Measurements from ENCODE around the gene SPP1.

Gene SPP1

DNA sequence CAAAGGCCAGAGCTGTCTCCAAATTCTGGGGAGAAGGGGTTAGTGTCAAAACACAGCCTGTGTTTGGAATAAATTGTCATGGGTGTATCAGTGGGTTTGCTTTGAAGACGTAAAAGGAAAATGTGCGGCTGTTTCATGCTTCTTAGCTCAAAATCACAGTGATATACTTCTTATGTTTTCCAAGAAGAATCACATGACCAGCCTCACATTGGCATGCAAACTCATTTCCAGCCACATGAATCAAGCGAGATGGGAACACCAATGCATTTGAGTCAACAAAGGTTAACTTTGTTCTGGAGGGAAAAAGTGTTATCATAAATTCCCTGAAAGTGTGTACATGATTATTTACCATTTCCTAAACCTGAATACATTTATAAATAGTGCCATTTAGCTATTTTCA, 19.0 kb upstream of the SPP1 start:
- DNase-seq, result no peak

DNA sequence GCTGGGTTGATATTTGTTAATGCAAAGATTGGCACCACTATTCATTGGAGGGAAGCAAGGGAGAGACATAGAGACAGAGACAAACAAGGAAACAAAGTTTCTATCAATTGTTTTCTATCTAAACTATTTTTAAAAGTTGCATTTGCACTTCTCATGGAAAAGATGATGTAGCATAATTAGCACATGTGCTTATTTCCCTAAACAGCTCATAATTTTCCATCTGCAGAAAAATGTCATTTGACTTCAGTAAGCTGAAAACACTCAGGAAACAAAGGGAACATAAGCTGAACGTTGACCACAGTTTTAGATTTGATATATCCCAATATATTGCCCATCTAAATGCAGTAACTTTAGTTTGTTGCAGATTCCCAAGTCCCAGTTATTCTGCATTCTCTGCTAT, 18.5 kb upstream of the SPP1 start:
- DNase-seq, result no peak

DNA sequence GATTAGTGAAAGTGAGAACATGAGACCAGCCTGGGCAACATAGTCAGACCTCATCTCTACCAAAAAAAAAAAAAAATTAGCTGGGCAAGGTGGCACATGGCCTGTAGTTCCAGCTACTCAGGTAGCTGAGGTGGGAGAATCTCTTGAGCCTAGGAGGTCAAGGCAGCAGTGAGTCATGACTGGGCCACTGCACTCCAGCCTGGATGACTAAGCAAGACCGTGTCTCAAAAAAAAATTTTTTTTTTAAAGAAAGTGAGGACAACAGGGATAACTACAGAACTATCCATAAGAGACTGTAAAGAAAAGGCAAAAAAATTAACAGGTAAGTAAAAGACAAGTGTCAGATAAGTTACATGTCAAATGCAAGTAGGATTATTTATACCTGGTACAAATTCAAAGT, 13.5 kb upstream of the SPP1 start:
- no peak for DNase-seq

DNA sequence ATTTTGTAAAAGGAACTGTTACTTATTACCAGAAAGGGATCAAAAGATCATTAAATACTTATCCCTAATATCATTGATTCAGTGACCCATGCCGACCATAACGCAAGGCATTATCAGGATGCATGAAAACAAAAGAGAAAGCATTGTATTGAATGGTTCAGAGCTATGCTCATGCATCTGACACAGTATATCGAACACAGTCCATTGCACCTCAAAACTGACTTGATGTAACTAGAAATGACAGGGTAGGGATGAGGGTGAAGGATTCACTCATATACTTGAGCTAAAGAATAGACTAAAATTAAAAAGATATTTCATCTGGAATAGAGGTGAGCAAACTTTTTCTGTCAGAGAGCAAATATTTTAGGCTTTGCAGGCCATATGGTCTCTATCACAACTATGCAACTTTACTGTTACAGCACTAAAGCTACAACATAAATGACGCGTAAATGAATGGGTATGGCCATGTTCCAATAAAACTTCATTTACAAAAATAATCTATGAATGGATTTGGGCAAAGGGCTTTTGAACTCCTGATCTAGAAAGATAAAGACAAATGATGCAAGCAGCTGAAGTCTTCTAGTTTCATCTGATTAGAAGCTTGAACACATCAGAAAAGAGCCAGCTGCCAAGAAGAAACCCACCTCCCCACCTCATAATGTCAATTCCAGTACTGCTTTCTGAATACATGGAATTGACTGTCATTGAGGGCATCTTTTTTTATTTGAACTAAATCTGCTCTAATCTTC, 12.9 kb upstream of the SPP1 start:
- no peak for DNase-seq

- DNase-seq, result no peak
These were observed 10.0 kb upstream of the SPP1 start for GRCh38 chr4:87965501-87965975.

DNA sequence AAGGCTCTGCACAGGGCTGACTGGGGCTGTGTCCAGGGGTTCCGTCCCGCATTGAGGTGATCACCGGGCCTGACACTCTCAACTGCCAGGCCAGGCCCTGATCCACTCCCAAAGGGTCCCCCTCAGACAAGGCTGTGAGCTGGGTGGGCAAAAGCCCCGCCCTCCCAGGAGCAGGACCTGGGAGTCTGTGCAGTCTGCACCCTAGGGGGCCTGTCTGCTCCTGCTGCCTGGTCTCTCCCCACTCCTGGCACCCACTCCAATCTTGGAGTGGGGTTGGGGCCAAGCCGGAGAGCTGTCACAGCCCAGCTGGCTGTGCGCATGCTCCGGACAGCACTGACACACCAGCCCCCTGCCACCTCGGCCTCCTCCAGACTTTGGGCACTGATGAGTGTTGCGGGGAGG, 9.4 kb upstream of the SPP1 start:
- no peak for DNase-seq

GRCh38 chr4:87967193-87967592, 8.3 kb upstream of the SPP1 start:
- no peak for DNase-seq

DNA sequence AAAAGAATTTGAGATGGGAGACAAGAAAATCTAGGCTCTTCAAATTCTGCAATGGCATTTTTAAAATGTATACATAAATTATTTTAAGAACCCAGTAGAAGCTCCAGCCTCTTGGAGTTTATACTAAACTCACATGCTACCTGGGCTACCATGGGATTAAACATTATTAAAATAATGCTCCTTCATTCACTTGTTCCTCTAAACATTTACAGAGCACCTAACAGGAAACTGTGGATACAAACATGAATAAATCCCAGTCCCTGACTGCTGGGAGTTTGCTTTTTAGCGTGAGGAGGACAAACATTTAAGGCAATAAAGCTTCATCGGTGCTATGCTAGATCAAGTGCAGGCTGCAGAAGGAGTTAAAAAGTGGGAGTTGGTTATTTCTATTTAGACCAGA, 5.4 kb upstream of the SPP1 start:
- DNase-seq, result no peak

- DNase-seq, result no peak
These were observed 3.6 kb upstream of the SPP1 start for GRCh38 chr4:87971866-87972265.

GRCh38 chr4:87973283-87974169, 2.0 kb upstream of the SPP1 start:
- no peak for DNase-seq

- DNase-seq, result no peak
These were observed 555 bp upstream of the SPP1 start for GRCh38 chr4:87974856-87975462.

DNA sequence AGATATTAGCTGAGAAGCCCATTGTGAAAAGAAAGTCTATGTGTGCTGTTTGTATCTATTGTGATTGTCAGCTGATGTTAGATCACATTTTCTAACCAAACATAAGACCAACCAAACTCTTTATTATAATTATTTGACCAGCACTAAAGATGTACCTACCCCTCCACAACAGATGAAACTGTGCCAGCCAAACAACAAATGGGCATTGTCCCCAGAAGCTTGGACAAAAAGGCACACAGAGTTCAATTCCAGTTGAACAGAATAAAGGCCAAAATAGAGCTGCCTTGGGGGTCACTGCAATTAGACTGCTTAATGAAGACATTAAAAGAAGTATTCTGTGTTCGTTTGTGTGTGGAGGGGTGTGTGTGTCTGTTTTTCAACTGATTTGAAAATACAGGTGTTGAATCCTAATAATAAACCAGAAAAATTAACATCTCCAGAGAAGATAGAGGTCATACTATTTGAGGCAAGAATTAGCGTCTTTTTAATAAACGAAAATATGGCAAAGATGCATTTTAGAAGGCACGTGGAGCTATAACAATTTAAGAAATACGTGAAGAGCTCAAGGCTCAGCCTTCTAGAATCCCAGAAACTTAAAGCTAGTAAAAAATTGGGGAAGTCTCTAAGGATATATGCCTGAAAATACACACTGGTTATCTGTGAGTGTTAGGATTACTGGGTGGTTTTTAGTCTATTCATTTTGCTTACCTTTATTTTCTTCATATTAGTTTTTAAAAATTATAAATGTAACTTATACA, 2.2 kb downstream of the SPP1 start:
- no peak for DNase-seq

DNA sequence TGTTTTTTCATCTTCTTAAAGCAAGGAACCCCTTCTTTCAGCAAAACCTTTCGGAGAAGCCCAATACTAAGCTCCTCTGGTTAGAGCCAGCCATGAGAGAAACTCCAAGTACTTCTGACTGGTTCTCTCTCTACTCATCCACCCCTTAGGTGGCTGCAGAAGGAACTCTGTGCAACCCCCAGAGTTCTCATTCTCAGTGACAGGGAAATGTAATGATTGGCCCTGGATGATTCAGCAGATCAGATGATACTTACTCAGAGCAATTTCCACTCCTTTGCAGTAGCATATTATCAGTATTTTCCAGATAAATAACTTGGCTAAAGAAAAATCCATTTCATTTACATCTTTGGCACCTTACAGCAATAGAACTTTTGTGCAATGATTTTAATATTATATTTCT, 3.2 kb downstream of the SPP1 start:
- no peak for DNase-seq

- DNase-seq, result no peak
These were observed 4.3 kb downstream of the SPP1 start for GRCh38 chr4:87979810-87980209.

DNA sequence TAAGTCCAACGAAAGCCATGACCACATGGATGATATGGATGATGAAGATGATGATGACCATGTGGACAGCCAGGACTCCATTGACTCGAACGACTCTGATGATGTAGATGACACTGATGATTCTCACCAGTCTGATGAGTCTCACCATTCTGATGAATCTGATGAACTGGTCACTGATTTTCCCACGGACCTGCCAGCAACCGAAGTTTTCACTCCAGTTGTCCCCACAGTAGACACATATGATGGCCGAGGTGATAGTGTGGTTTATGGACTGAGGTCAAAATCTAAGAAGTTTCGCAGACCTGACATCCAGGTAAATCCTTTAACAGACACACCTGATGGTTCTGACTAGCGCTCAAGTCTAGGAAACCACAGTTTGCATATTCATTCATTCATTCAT, 6.0 kb downstream of the SPP1 start:
- DNase-seq, result no peak

- DNase-seq, result no peak
These were observed 6.5 kb downstream of the SPP1 start for GRCh38 chr4:87982036-87982435.

DNA sequence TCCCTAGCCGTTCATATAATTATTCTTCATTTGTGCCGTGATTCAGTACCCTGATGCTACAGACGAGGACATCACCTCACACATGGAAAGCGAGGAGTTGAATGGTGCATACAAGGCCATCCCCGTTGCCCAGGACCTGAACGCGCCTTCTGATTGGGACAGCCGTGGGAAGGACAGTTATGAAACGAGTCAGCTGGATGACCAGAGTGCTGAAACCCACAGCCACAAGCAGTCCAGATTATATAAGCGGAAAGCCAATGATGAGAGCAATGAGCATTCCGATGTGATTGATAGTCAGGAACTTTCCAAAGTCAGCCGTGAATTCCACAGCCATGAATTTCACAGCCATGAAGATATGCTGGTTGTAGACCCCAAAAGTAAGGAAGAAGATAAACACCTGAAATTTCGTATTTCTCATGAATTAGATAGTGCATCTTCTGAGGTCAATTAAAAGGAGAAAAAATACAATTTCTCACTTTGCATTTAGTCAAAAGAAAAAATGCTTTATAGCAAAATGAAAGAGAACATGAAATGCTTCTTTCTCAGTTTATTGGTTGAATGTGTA, 7.0 kb downstream of the SPP1 start:
- DNase-seq, result no peak

GRCh38 chr4:87983996-87984395, 8.5 kb downstream of the SPP1 start:
- DNase-seq, result no peak

GRCh38 chr4:87985097-87985886, 9.8 kb downstream of the SPP1 start:
- no peak for DNase-seq

GRCh38 chr4:87985887-87986200, 10.3 kb downstream of the SPP1 start:
- DNase-seq, result no peak

DNA sequence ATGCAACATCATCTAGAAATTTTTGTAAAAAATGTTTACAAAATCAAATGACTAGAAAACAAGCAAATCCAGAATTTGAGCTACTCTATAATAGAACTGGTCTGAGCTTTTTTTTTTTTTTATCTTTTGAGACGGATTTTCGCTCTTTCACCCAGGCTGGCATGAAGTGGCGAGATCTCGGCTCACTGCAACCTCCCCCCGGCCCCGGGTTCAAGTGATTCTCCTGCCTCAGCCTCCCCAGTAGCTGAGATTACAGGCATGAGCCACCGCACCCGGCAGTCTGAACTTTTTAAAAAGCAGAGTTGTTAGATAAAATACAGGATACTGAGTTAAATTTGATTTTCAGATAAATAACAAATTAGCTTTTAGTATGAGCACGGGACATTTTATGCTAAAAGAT, 11.0 kb downstream of the SPP1 start:
- DNase-seq, result no peak

- DNase-seq, result no peak
These were observed 14.3 kb downstream of the SPP1 start for GRCh38 chr4:87989765-87990164.
